ENCODE results near the gene GFOD1.

DNA sequence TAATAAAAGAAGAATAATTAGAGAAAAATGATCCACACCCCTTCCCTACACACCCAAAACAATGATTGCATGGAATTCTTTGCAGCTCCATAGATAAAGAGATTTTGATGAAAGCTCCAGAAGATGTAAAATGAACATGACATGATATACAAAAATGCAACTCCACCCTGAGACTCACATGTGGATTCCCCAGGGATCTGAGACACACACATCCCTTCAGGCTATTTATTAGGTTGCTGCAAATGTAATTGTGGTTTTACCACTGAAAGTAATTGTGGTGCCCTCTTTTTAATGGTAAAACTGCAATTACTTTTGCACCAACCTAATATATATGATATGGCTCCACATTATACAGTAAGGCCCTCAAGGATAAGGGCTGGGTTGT, 118.7 kb downstream of the GFOD1 start:
- no peak for TF ChIP-seq POLR2A (IDR thresholded peaks at IDR 0.05)
- TF ChIP-seq, protein P1, sequence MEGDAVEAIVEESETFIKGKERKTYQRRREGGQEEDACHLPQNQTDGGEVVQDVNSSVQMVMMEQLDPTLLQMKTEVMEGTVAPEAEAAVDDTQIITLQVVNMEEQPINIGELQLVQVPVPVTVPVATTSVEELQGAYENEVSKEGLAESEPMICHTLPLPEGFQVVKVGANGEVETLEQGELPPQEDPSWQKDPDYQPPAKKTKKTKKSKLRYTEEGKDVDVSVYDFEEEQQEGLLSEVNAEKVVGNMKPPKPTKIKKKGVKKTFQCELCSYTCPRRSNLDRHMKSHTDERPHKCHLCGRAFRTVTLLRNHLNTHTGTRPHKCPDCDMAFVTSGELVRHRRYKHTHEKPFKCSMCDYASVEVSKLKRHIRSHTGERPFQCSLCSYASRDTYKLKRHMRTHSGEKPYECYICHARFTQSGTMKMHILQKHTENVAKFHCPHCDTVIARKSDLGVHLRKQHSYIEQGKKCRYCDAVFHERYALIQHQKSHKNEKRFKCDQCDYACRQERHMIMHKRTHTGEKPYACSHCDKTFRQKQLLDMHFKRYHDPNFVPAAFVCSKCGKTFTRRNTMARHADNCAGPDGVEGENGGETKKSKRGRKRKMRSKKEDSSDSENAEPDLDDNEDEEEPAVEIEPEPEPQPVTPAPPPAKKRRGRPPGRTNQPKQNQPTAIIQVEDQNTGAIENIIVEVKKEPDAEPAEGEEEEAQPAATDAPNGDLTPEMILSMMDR (IDR thresholded peaks at IDR 0.05): no peak
